ENCODE results near the gene DCAF11.
A peak's percentile ranks its signal among the peaks of the same experiment; 100 is the strongest.

Gene DCAF11

GRCh38 chr14:24113801-24114531, 611 bp upstream of the DCAF11 start:
- TF ChIP-seq CTCF (IDR thresholded peaks at IDR 0.05; ENCODE audit: low read length, missing control alignments) = no peak
- H3K4me3 ChIP-seq (replicated peaks; ENCODE audit: low read depth, low read length) = peak overlapping the region; percentile 96
- peak; percentile 84 for DNase-seq (ENCODE audit: low read depth)

GRCh38 chr14:24115422-24116127, 998 bp downstream of the DCAF11 start:
- DNase-seq (ENCODE audit: low read depth) = no peak
- no peak for TF ChIP-seq CTCF (IDR thresholded peaks at IDR 0.05; ENCODE audit: low read length, missing control alignments)

GRCh38 chr14:24116128-24116814, 1.7 kb downstream of the DCAF11 start:
- H3K4me3 ChIP-seq (replicated peaks; ENCODE audit: low read depth, low read length) = no peak overlapping the region
- DNase-seq (ENCODE audit: low read depth) = no peak
- no peak for TF ChIP-seq CTCF (IDR thresholded peaks at IDR 0.05; ENCODE audit: low read length, missing control alignments)

More at GRCh38 chr14:24115422-24116127, 998 bp downstream of the DCAF11 start:
- H3K4me3 ChIP-seq (replicated peaks; ENCODE audit: low read depth, low read length) = peak overlapping the region; percentile 96

GRCh38 chr14:24117179-24117578, 2.6 kb downstream of the DCAF11 start:
- H3K4me3 ChIP-seq (replicated peaks; ENCODE audit: low read depth, low read length) = no peak overlapping the region
- no peak for TF ChIP-seq CTCF (IDR thresholded peaks at IDR 0.05; ENCODE audit: low read length, missing control alignments)
- no peak for DNase-seq (ENCODE audit: low read depth)

GRCh38 chr14:24119691-24120090, 5.1 kb downstream of the DCAF11 start:
- no peak overlapping the region for H3K4me3 ChIP-seq (replicated peaks; ENCODE audit: low read depth, low read length)
- no peak for TF ChIP-seq CTCF (IDR thresholded peaks at IDR 0.05; ENCODE audit: low read length, missing control alignments)

GRCh38 chr14:24121210-24121609, 6.6 kb downstream of the DCAF11 start:
- no peak overlapping the region for H3K4me3 ChIP-seq (replicated peaks; ENCODE audit: low read depth, low read length)
- DNase-seq (ENCODE audit: low read depth) = no peak
- TF ChIP-seq CTCF (IDR thresholded peaks at IDR 0.05; ENCODE audit: low read length, missing control alignments) = no peak

More at GRCh38 chr14:24119691-24120090, 5.1 kb downstream of the DCAF11 start:
- DNase-seq (ENCODE audit: low read depth) = no peak
